ENCODE data around the gene CLCN4.
A peak's percentile ranks its signal among the peaks of the same experiment; 100 is the strongest.

The CLCN4 gene

DNA sequence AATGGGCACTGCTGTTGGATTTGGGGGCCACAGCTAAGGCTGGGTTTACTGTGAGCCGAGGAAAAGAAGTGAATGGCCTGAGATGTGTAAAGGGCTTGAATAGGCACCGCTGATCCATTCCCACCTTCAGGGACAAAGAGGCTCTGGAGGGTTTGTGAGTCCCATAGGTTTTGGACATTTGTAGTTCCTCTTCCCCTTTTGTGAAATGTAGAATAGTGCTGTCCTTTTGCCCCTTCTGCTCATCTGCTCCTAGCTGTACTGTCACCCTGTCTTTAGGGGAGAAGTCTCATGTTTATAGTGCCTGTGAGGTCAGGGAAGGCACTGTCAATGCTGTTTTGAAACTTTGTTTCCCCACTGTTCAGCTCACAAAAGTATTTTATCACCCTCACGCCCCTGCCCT, 26.4 kb upstream of the CLCN4 start:
- no peak for DNase-seq

DNA sequence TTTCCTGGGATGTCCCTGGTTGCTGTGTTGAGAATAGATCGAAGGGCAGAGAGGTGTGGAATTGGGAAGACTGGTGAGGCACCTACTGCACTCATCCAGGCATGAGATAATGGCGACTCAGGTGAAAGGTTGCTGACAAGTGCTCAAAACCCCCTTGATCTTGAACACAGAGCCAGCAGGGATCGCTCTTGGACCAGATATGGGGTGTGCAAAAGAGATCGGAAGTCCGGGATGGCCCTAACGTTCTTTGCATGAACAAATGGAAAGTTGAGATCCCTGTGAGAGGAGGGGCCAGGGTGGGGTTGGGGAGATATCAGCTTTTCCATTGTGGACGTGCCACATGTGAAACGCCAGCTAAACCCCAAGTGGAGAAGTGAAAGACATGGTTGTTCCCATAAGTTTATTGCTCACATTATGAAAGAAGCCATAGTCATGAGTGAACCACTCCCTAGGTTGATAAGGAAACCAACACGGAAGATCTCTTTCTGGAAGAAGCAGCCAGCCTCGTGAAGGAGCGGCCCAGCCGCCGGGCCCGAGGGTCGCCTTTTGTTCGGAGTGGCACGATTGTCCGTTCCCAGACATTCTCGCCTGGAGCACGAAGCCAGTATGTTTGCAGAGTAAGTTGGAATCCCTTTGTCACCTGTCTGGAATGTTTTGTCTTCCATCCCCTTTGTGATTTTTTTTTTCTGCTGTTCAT, 22.6 kb upstream of the CLCN4 start:
- no peak for DNase-seq

DNA sequence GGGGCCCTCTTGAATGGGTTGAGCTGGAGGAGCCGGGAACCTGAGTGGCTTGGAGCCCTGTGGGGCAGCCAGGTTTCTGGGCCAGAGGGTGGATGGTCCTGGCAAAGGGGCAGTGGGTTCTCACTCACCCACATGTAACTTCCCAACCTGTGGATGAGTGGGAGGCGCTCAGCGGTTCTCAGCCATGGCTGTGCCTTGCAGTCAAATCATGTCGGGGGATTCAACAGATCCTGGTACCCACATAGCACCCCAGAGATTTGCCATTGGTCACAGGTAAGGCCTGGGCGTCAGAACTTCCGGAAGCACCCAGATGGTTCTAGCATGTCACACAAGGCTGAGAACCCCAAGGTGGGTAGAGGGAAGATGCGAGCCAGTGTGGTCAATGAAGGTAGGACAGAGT, 21.9 kb upstream of the CLCN4 start:
- no peak for DNase-seq

DNA sequence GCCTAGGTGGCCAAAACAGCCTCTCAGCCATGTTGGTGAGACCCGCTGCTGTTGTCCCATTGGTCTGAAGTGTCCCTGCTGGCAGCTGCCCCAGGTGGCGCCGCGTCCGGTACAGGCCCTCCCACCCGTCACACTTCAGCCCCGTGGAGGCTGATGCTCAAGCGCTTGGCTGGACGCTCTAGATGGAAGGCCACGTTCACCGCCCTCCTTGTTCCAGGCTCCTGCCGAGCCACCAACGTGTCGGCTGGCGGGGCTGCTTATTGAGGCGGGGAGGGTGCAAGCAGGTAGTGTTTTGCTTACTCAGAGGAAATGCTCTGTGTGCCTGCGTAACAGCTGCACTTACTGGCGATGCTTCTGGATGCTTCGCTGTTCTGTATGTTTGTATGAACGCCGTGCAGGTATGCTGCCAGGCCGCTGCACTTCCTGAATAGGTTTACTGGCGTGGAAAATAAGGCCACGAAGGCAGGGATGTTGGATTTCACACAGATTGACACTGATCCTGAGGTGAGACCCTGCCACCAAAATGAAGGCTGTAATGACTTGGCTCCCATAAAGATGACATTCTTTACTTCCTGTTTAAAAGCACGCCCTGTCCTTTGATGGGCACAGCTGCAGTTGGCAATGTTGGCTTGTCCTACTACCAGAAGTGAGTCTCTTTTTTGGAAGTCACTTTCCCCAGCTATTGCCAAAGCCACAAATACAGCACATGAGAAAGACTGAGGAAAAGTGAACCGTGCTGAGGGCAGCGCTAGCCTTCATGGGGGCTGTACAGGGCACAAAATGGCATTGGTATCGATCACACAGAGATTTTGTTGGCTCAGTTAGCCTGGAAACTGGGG, 21.0 kb upstream of the CLCN4 start:
- no peak for DNase-seq

DNA sequence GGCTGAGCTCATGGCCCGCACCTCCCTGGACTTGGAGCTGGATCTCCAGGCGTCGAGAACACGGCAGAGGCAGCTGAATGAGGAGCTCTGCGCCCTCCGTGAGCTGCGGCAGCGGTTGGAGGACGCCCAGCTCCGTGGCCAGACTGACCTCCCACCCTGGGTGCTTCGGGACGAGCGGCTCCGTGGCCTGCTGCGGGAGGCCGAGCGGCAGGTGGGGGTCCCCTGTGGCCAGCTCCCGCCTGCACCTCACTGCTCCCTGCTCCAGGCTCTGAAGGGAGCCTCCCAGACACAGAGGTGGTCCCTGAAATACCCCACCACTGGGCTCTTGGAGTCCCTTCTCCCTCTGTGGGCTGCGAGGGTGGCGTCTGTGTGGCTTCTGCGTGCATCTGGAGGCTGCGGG, 18.0 kb upstream of the CLCN4 start:
- no peak for DNase-seq

DNA sequence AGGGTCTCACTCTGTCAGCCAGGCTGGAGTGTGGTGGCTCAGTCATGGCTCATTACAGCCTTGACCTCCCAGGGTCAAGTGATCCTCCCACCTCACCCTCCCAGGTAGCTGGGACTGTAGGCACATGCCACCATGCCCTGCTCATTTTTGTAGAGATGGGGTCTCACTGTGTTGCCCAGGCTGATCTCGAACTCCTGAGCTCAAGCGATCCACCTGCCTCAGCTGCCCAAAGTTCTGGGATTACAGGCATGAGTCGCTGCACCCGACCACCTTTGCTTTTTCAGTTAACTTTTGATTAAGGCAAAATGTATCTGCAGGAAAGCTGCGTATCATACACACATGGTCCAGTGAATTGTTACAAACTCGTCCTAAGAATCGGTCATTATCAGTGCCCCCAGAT, 16.5 kb upstream of the CLCN4 start:
- DNase-seq = no peak

DNA sequence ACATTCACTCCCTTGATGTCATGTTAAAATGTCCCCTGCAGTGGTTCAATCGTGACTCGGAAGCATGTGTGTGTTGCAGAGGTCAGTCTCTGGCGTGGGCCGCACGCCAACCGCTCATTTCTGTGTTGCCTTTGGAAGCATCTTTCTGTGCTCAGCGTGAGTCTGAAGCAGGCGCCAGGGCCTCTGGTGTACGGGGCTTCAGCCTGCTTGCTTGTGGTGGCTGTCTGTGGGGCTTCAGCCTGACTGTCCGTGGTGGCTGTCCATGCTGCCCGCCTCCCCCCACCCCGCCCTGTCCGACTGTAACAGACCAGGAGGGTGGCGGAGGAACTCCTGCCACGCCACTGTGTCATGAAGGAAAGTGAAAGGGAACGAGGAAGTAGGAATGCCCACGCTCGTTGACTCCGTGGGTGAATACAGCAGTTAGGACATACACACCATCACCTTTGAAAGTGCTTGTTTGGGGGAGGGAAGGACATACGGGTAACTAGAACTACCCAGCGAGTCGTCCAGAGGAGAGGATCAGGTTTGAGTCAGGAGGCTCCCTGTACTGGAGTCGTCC, 14.7 kb upstream of the CLCN4 start:
- DNase-seq = no peak

DNA sequence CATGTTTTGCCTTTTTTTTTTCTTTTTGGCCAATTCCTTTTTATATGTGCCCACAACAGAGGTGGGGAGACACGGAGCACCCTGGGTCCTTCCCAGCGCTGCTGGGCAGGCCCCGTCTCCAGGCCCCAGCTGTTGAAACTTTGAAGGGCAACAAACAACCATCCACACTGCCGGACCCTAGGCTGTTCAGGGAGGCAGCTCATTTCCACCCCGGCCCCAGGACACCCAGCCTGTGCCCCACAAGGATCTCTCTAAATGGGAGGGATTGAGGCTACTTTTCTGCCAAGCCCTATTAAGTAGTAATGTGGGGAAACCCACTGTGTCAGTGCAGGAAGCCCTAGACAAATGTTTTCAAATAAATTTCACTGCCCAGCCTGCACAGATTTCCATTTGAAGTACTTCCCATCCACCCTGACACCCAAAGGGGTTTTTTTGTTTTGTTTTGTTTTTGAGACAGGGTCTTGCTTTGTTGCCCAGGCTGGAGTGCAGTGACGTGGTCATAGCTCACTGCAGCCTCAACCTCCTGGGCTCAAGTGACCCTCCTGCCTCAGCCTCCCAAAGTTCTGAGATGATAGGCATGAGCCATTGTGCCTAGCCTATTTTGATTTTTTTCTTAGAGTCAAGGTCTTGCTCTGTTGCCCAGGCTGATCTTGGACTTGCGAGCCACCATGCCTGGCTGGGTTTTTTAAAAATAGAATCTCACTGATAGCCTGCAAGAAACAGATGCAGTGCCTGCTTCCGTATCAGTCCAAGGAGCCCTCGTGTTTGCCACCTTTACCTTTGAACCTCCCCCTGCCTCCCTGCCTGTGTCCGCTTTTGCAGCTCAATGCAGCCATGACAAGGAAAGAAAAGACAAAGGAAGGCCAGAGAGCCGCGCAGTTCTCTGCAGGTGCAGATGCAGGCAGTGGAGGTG, 13.4 kb upstream of the CLCN4 start:
- DNase-seq = no peak

DNA sequence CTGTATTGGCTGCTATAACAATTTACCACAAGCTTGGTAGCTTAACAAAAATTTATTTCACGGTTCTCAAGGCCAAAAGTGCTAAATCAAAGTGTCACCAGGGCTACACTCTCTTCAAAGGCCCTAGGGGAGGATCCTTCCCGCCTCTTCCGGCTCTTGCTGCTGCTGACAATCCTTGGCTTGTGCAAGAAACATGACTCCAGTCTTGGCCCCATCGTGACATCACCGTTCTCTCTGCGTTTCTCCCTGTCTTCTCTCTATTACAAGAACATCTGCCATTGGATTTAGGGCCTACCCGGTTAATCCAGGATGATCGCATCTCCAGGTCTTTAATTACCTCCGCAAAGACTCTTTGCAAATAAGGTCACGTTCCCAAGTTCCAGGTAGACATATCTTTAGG, 10.4 kb upstream of the CLCN4 start:
- no peak for DNase-seq

DNA sequence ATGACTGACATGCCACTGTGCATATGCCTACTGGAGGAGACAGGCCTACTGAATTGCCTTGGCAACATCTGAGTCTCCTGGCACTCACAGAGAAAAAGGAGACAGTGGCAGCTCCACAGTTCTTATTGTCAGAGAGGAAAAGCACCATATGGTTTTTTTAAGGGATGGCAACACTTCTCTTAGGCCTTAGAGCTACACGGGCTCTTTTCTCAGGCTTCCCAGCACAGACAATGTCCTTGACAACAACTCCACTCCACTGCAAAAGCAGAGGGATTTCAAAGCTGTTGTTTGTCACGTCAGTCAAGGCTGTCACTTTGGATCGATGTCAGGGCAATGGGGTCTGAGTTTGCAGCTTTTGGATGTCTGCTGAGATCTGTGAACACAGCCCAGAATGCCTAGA, 4.7 kb upstream of the CLCN4 start:
- DNase-seq = no peak

DNA sequence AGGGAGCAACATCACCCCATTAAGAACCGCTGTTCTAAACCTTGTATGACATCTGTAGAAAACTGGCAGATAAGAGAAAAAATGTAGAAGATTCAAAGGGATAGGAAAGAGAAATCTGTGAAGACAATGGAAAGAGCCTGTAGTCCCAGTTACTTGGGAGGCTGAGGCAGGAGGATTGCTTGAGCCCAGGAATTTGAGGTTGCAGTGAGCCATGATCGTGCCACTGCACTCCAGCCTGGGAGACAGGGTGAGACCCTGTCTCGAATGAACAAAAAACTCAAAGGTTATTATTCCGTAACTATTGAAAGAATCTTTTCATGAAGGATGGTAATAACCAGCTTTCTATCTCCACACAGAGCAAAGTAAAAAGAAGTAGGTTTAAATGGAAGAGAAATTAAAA, 1.6 kb upstream of the CLCN4 start:
- DNase-seq = no peak

DNA sequence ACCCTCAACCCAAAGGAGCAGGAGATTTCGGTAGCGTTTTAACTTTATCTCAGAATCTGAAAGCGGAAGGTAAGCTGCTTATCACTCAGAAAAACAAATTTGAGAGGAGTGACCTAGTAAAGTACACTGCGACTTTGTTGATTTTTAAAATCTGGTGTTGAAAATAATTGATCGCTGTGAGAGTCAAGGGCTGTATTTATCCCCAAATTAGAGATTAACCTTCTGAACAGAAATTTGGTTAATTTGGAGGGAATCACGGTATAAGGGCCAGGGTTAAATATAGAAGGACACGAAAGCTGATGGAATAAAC, 212 bp downstream of the CLCN4 start:
- DNase-seq = no peak

DNA sequence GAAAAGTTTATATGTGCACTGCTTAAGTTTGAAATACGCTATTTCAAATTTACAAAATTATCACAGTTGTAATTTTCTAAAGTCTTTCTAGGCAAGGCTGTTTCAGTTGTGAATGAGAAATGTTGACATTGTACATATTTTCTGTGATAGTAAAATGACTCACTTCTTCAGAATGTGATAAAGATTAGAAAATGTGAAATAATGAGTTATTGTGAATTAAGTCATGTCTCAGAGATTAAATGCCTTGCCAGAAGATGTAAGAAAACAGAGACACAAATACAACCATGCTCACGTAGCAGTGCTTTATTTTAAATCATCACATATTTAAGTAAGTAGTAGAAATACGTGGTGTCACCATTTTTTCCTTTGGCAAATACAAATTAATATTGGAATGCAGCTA, 768 bp downstream of the CLCN4 start:
- DNase-seq = no peak

DNA sequence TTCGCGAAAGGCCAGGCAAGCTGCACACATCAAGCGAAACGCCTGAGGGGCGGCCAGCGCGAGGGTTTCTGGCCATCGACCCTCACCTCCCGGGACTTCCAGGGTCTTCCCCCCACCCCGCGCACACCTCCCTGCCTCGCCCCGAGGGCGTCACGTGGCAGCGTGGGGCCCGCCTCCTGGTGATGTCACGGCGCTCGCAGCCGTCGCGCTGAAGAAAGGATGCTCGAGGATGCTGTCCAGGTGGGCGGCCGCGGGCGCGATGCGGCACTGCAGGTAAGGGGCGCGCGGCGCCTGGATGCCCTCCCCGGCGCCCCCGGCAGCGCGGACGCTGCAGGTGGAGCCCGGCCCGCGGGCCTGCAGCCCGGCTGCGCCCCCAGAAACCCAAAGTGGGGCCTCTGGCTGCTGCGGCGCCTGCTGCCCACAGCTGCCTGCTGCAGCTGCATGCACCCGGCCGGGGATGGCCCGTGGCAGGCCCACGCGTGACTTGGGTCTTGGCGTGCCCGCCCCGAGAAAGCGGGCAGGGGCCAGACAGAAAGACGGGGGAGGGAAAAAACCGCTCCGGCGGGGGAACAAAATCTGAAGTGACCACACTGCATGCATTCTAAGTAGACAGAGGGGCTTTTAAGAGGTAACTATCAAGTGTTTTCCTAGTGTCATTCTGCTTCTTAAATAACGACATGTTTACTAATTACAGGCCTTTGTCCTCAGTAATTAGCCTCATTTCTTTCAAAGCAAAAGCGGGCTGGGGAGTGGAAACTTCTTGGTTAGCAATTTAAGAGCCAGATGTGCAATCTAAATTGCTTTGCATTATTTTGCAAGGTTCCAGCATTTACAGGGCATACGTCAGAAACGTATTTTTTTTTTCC, 1.7 kb downstream of the CLCN4 start:
- DNase-seq = no peak

DNA sequence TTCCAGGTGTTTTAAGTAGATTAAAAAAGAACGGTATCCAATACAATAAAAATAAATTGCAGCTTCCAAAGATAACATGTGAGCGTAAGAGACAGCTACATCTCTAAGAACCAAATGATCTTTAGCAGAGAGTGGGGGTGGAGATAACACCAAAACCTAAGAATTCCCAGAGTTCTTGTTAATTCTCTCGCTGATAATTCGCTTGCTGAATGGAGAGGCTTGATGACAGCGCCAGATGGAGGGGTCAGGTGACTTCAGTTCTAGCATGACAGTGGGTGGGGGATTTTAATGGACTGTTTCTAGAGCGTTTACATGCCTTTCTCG, 2.3 kb downstream of the CLCN4 start:
- DNase-seq = no peak

DNA sequence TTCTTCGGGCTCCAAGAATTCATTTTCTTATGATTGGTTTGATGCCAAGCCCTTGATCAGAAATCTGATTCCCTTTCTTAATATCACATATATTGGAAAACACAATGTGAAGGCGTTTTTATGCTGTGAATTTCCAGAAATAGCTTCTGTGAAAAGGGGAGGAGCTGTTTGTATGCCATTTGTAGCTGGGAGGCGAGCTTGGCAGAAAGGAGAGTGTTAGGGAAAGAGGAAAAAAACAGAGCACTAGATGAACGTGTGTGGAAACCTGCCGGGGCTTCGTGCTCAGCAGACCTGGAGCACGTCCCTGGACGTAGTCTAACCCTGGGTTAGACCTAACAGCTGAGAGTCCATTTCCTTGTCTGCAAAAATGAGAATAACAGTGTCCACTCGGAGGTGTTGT, 3.4 kb downstream of the CLCN4 start:
- DNase-seq = no peak

DNA sequence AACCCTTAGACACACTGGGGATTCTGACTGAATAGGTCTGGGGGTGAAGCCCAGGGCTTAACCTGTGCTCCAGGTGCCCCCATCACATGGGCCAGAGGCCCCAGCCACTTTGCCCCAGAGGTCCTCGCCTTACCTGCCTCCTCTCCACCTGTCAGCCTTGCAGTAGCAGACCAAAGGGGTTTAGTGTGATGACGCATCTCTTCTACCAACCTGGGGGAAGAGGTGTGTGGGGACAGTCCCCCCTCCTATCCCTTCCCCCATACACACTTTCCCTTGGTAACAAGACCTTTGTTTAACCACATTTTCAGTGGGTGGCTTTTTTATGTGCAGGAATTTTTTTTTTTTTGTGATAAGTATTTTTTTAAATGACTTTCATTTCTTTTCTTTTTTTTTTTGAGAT, 6.3 kb downstream of the CLCN4 start:
- DNase-seq = no peak

DNA sequence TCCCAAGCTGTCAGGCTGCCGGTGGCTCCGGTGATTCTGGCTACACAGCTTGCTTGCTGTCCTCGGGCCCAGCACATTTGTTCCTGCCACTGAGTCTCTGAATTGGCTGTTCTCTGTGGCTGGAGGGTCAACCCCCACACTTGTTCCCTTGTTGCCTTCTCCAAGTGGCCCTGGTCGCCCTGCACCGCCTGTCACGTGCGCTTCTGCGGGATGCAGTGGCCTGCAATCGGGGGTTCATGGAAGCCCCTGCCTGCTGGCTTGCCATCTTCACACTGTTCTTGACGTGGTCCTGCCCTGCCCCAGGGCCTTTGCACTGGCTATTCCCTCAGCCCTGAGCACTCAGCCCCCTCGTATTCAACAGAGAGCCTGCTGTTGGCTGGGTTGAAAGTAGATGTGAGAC, 8.1 kb downstream of the CLCN4 start:
- DNase-seq = no peak

DNA sequence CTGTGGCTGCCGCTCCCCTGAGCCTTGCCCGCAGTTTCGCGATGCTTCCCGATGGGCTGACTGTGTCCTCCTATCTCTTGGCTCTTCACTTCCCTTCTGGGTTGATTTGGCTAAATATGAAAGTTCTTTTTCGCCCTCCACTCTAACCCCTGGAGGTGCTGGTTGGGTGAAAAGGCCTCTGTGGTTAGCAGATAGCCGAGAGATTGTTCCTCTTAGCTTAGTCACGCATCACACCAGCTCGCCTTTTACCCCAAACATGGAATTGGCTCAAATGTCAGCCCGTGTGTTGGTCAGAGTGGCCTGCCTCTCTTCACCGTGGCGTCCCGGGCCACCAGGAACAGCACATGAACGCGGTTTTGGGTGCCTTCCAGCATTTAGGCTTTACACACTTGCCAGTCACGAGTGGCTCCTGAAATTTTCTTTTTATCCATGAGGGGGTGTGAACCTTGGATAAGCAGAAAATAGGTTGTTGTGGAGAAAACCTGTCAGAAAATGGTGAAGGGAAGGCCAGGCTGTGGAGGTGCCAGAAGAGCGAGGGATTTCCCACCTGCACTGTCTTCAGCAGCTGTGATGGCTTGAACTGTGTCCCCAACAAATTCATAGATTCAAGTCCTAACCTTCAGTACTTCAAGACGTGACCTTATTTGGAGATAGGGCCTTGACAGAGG, 8.9 kb downstream of the CLCN4 start:
- DNase-seq = no peak

DNA sequence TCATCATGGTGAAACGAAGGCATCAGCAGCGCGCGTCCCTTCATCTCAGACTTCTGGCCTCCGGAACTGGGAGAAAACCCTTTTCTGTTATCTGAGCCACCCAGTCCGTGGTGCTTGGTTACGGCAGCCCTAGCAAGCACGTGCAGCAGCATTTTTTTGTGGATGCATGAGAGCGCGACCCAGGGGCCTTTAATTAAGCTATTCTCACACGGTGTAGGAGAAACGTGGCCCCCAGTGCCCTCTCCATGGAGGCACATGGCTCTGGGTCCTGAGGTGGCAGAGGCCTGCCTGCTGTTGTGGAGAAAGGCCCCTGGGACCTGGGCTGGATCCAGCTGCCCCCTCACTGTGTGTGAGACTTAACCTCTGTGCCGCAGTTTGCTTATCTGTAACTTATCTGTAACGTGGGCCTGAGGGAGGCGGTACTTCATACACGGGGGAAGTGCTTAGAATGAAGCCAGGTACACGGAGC, 9.5 kb downstream of the CLCN4 start:
- no peak for DNase-seq

DNA sequence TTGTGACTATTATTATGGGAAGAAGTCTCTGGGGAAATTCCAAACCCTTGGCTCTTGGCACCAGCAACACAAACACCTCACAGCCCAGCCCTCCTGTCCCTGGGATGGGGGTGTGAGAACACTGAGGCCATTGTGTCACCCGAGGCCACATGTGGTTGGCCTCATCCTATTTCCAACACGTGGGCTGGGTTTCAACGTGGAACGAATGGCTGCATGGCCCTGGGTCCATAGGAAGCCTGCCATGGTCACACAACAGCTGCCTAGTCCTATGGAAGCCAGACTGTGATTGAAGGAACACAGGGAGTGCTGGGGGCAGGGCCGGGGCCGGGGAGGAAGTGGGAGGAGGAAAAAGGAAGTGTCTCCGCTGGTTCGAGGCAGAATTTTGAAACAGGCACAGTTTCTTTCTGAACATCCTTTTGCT, 10.0 kb downstream of the CLCN4 start:
- peak; percentile 12 for DNase-seq

DNA sequence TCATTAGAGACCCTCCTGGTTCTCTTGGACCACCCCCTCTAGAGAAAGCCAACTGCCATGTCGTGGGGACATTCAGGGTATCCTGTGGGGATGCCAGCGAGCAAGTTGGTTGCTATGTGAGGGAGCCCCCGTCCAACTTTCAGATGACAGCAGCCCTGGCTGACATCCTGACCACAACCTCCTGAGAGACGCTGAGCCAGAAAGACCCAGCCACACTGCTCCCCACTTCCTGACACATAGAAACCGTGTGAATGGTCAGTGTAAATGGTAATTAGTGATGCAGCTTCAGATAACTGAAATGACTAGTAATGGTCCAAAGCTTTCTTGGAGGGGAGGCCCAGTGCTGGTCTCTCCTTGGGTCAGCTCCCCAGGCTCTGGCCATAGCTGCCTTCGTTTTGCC, 10.8 kb downstream of the CLCN4 start:
- DNase-seq = no peak
